Measurements from ENCODE around the gene SLC4A5.

Gene SLC4A5

DNA sequence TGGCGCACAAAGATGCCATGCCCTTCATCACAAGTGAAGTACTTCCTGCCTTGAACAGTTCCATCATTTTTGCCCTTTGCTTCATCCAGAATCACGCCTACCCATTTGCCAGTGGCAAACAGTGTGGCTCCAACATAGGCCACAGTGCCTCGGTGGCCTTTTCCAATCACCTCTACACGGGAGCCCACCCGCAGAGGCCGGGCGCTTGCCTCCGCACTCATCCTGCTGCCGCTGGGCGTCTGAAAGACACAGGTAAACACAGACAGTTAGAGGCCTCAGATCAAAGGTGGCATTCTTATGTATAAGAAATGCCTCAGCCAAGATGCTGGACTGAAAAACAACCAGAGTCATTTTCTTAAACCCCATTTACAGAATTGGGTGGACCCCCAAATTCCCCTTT, 34.8 kb upstream of the SLC4A5 start (continued):
- no peak for TF ChIP-seq ZNF248 (tag by site-specific recombination; IDR thresholded peaks at IDR 0.05)
- no peak for TF ChIP-seq GLIS2 (tag by site-specific recombination; IDR thresholded peaks at IDR 0.05)
- TF ChIP-seq MYNN (tag by site-specific recombination; IDR thresholded peaks at IDR 0.05; ENCODE audit: borderline replicate concordance), result no peak
- TF ChIP-seq, protein P1, sequence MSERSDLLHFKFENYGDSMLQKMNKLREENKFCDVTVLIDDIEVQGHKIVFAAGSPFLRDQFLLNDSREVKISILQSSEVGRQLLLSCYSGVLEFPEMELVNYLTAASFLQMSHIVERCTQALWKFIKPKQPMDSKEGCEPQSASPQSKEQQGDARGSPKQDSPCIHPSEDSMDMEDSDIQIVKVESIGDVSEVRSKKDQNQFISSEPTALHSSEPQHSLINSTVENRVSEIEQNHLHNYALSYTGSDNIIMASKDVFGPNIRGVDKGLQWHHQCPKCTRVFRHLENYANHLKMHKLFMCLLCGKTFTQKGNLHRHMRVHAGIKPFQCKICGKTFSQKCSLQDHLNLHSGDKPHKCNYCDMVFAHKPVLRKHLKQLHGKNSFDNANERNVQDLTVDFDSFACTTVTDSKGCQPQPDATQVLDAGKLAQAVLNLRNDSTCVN (tag by site-specific recombination; optimal IDR thresholded peaks at IDR 0.05), result no peak

DNA sequence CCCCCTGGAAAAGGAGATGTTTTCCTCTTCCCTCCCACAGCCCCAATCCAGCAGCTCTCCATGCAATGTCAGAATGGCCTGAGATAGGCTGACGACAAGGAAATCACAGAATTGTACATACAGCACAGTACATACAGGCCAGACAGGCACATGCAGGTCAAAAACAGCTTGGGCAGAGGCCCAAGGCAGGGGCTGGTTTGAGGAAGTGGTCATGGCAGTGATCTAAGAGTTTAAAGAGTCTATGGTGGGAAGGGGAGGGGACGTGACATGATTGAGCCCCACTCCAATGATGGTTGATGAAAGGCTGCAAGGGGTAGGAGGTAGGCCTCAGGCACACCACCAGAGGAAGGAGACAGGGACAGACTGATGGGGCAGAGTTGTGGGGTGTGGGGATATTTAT, 32.6 kb upstream of the SLC4A5 start:
- H3K27ac ChIP-seq (ENCODE audit: extremely low read depth, low read depth, low read length), result no peak overlapping the region
- no peak overlapping the region for H3K4me3 ChIP-seq (ENCODE audit: low read depth, low read length)
- H3K9me3 ChIP-seq (ENCODE audit: control insufficient read depth, insufficient read depth, low read depth, low read length), result no peaks in the 10 kb centered on the region
- POLR2A ChIA-PET, result interaction anchor here (1.7 kb wide), 1 partner anchor 16 kb away, joined by 6 read pairs; no protein-coding TSS in a partner anchor
- TF ChIP-seq ZNF324 (tag by site-specific recombination; IDR thresholded peaks at IDR 0.05), result no peak
- no peak for TF ChIP-seq ZFHX2 (tag by site-specific recombination; conservative IDR thresholded peaks at IDR 0.05)
- TF ChIP-seq, protein P2, sequence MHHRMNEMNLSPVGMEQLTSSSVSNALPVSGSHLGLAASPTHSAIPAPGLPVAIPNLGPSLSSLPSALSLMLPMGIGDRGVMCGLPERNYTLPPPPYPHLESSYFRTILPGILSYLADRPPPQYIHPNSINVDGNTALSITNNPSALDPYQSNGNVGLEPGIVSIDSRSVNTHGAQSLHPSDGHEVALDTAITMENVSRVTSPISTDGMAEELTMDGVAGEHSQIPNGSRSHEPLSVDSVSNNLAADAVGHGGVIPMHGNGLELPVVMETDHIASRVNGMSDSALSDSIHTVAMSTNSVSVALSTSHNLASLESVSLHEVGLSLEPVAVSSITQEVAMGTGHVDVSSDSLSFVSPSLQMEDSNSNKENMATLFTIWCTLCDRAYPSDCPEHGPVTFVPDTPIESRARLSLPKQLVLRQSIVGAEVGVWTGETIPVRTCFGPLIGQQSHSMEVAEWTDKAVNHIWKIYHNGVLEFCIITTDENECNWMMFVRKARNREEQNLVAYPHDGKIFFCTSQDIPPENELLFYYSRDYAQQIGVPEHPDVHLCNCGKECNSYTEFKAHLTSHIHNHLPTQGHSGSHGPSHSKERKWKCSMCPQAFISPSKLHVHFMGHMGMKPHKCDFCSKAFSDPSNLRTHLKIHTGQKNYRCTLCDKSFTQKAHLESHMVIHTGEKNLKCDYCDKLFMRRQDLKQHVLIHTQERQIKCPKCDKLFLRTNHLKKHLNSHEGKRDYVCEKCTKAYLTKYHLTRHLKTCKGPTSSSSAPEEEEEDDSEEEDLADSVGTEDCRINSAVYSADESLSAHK (tag by site-specific recombination; IDR thresholded peaks at IDR 0.05), result no peak
- no peak for TF ChIP-seq ZNF239 (tag by site-specific recombination; IDR thresholded peaks at IDR 0.05)
- TF ChIP-seq GLIS1 (tag by site-specific recombination; IDR thresholded peaks at IDR 0.05), result no peak
- TF ChIP-seq, protein P3, sequence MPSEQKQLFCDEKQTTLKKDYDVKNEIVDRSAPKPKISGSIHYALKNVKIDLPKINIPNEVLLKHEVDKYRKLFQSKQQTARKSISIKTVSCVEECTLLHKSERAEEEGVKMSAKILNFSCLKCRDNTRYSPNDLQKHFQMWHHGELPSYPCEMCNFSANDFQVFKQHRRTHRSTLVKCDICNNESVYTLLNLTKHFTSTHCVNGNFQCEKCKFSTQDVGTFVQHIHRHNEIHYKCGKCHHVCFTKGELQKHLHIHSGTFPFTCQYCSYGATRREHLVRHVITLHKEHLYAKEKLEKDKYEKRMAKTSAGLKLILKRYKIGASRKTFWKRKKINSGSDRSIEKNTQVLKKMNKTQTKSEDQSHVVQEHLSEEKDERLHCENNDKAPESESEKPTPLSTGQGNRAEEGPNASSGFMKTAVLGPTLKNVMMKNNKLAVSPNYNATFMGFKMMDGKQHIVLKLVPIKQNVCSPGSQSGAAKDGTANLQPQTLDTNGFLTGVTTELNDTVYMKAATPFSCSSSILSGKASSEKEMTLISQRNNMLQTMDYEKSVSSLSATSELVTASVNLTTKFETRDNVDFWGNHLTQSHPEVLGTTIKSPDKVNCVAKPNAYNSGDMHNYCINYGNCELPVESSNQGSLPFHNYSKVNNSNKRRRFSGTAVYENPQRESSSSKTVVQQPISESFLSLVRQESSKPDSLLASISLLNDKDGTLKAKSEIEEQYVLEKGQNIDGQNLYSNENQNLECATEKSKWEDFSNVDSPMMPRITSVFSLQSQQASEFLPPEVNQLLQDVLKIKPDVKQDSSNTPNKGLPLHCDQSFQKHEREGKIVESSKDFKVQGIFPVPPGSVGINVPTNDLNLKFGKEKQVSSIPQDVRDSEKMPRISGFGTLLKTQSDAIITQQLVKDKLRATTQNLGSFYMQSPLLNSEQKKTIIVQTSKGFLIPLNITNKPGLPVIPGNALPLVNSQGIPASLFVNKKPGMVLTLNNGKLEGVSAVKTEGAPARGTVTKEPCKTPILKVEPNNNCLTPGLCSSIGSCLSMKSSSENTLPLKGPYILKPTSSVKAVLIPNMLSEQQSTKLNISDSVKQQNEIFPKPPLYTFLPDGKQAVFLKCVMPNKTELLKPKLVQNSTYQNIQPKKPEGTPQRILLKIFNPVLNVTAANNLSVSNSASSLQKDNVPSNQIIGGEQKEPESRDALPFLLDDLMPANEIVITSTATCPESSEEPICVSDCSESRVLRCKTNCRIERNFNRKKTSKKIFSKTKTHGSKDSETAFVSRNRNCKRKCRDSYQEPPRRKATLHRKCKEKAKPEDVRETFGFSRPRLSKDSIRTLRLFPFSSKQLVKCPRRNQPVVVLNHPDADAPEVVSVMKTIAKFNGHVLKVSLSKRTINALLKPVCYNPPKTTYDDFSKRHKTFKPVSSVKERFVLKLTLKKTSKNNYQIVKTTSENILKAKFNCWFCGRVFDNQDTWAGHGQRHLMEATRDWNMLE (tag by site-specific recombination; conservative IDR thresholded peaks at IDR 0.05; ENCODE audit: low read depth), result no peak
- no peak for TF ChIP-seq ZNF555 (tag by site-specific recombination; conservative IDR thresholded peaks at IDR 0.05)
- no peak for TF ChIP-seq ZNF785 (tag by site-specific recombination; IDR thresholded peaks at IDR 0.05)
- TF ChIP-seq ZNF548 (tag by site-specific recombination; IDR thresholded peaks at IDR 0.05), result no peak
- no peak for TF ChIP-seq ZFP37 (tag by site-specific recombination; IDR thresholded peaks at IDR 0.05)
- TF ChIP-seq TCF7L2 (IDR thresholded peaks at IDR 0.05; ENCODE audit: borderline replicate concordance, low read depth, low read length), result no peak
- TF ChIP-seq EGR2 (tag by site-specific recombination; IDR thresholded peaks at IDR 0.05; ENCODE audit: low read depth), result no peak
- TF ChIP-seq YY1 (tag by site-specific recombination; IDR thresholded peaks at IDR 0.05), result no peak
- TF ChIP-seq ZNF391 (tag by site-specific recombination; IDR thresholded peaks at IDR 0.05; ENCODE audit: borderline replicate concordance, low read depth), result no peak
- TF ChIP-seq ZNF560 (tag by site-specific recombination; IDR thresholded peaks at IDR 0.05; ENCODE audit: borderline replicate concordance), result no peak
- TF ChIP-seq HOXC10 (CRISPR knock-in tag; IDR thresholded peaks at IDR 0.05), result no peak
- TF ChIP-seq MZF1 (tag by site-specific recombination; IDR thresholded peaks at IDR 0.05; ENCODE audit: borderline replicate concordance), result no peak
- CTCF ChIA-PET, result interaction anchor here (0.7 to 3.2 kb wide), 4 partner anchors 16 to 1176 kb away, joined by 3 to 11 read pairs (median 5); no protein-coding TSS in a partner anchor
- H3K36me3 ChIP-seq (ENCODE audit: control insufficient read depth in 2 of 2, insufficient read depth in 1 of 2, low read length in 2 of 2), result peaks cover 3 to 42% of the 10 kb centered on the region in 2 experiments; a peak in 1 of 3 replicates
- peaks cover 28% of the 10 kb centered on the region for H3K4me1 ChIP-seq (ENCODE audit: control insufficient read depth, insufficient read depth, low read length)

All from HEK293 (cell line).